ENCODE data around the gene DEGS2. TPM values are rescaled to one million over a fixed set of nuclear protein-coding genes. Genes with fewer than 3 reads are reported as not detected.

Gene DEGS2
- total and polyA plus RNA-seq, 4 donors = 3.6 to 7.4 (median 5.7) TPM

DNA sequence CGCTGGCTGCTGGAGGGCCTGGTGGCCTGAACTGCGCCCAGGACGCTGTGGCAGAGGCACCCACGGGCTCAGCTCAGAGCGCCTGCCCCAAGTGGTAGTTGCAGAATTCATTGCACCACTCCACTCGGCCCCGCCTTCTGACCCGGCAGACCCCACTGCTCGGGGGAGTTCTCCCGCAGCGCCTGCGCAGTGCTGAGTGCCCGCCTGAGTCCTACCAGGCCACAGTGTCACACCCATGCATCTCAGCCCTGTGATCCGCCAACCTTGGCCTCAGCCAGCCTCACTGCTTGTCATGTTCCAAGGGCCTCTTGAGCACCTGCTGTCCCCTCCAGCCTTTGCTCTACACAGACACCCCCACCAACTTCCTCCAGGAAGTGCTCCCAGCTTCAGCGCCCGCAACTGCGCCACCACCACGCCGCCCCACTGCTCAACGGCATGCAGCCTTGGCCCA is 12.2 kb downstream of the DEGS2 start:
- Histone ChIP-seq H3K4me1 (ENCODE audit: control insufficient read depth in 5 of 5, insufficient read depth in 5 of 5, low read length in 5 of 5) (peaks cover 0 to 30% (median 13%) of the 10 kb centered on the region in 5 donors), H3K4me3 (no peak overlapping the region), H3K27ac (ENCODE audit: low read depth in 1 of 2, low read length in 1 of 2) (peak overlapping the region in 1 of 2 donors; percentile 28), H3K9ac (ENCODE audit: insufficient read depth in 1 of 2, low read length in 2 of 2) (no peak overlapping the region), H3K9me3 (ENCODE audit: control insufficient read depth in 4 of 4, insufficient read depth in 3 of 4, low read length in 3 of 4) (no peaks in the 10 kb centered on the region), H3K27me3 (ENCODE audit: control insufficient read depth in 3 of 3, insufficient read depth in 3 of 3, low read length in 2 of 3) (no peaks in the 10 kb centered on the region), H3K36me3 (ENCODE audit: control insufficient read depth in 4 of 4, insufficient read depth in 4 of 4, low read length in 4 of 4) (peaks cover 0 to 13% (median 0%) of the 10 kb centered on the region in 4 donors)
- DNase-seq (no peak), ATAC-seq (ENCODE audit: insufficient read depth, low FRiP score) (no peak)
- TF ChIP-seq, protein P1, sequence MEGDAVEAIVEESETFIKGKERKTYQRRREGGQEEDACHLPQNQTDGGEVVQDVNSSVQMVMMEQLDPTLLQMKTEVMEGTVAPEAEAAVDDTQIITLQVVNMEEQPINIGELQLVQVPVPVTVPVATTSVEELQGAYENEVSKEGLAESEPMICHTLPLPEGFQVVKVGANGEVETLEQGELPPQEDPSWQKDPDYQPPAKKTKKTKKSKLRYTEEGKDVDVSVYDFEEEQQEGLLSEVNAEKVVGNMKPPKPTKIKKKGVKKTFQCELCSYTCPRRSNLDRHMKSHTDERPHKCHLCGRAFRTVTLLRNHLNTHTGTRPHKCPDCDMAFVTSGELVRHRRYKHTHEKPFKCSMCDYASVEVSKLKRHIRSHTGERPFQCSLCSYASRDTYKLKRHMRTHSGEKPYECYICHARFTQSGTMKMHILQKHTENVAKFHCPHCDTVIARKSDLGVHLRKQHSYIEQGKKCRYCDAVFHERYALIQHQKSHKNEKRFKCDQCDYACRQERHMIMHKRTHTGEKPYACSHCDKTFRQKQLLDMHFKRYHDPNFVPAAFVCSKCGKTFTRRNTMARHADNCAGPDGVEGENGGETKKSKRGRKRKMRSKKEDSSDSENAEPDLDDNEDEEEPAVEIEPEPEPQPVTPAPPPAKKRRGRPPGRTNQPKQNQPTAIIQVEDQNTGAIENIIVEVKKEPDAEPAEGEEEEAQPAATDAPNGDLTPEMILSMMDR (IDR thresholded peaks at IDR 0.05; ENCODE audit: control extremely low read depth, extremely low read depth) = no peak
- 19 to 46% methylated on average over 20 of the region's 20 CpGs for WGBS, 2 donors

- TF ChIP-seq, protein P1 (IDR thresholded peaks at IDR 0.05; ENCODE audit: control extremely low read depth, extremely low read depth) = no peak
- Histone ChIP-seq H3K36me3 (ENCODE audit: control insufficient read depth in 4 of 4, insufficient read depth in 4 of 4, low read length in 4 of 4) (peaks cover 0 to 13% (median under 1%) of the 10 kb centered on the region in 4 donors), H3K9me3 (ENCODE audit: control insufficient read depth in 4 of 4, insufficient read depth in 3 of 4, low read length in 3 of 4) (no peaks in the 10 kb centered on the region), H3K4me1 (ENCODE audit: control insufficient read depth in 5 of 5, insufficient read depth in 5 of 5, low read length in 5 of 5) (peaks cover 0 to 36% (median 19%) of the 10 kb centered on the region in 5 donors), H3K9ac (ENCODE audit: insufficient read depth in 1 of 2, low read length in 2 of 2) (no peak overlapping the region), H3K27me3 (ENCODE audit: control insufficient read depth in 3 of 3, insufficient read depth in 3 of 3, low read length in 2 of 3) (no peaks in the 10 kb centered on the region), H3K27ac (ENCODE audit: low read depth in 1 of 2, low read length in 1 of 2) (peak overlapping the region in 1 of 2 donors; percentile 3), H3K4me3 (no peak overlapping the region)
- no peak for ATAC-seq (ENCODE audit: insufficient read depth, low FRiP score)
- no peak for DNase-seq
- 76 to 77% methylated on average over 29 of the region's 29 CpGs for WGBS, 2 donors
Measured at GRCh38 chr14:100146531-100147091, 12.8 kb downstream of the DEGS2 start.

DNA sequence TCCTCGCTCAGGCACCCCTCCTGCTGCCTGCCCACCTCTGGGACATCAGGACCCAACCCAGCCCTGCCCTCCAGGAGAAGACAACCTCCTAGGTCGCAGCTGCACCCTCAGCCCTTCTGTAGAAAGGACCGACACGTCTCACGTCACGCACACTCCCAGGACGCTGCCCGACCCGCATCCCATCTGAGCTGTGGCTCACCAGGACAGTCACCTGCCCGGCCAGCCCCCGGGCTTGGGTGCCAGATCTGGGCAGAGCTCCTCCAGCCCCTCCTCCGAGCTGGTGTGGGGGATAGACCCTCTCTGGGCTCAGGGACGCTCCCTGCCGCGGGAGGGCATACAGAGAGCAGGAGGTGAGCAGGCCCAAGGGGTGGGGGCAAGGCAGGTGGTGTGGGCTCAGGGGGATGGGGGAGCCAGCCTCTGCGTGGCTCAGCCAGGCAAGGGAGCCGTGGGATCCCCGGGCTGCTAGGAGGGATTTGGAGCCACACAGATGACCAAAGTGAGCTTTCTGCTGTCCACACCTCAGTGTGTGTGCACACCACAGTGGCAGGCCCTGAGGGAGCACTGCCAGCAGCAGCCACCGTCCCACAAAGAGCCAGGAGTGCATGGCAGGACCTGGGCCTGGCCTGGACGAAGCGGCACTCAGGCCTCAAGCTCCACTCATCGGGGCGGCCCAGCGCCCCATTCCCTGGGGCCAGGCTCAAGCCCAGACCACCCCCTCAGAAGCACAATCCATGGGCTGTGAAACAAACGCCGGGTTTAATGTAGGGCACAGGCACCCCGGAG is 13.6 kb downstream of the DEGS2 start:
- peaks cover 0 to 17% (median 2%) of the 10 kb centered on the region in 4 donors for H3K36me3 ChIP-seq (ENCODE audit: control insufficient read depth in 4 of 4, insufficient read depth in 4 of 4, low read length in 4 of 4)
- DNase-seq (no peak), ATAC-seq (ENCODE audit: insufficient read depth, low FRiP score) (no peak)
- no peak overlapping the region for H3K9ac ChIP-seq (ENCODE audit: insufficient read depth in 1 of 2, low read length in 2 of 2)
- TF ChIP-seq, protein P1 (IDR thresholded peaks at IDR 0.05; ENCODE audit: control extremely low read depth, extremely low read depth) = no peak
- 89 to 94% methylated on average over 27 of the region's 27 CpGs for WGBS, 2 donors
- no peaks in the 10 kb centered on the region for H3K9me3 ChIP-seq (ENCODE audit: control insufficient read depth in 4 of 4, insufficient read depth in 3 of 4, low read length in 3 of 4)
- H3K4me1 ChIP-seq (ENCODE audit: control insufficient read depth in 5 of 5, insufficient read depth in 5 of 5, low read length in 5 of 5) = peaks cover 0 to 43% (median 27%) of the 10 kb centered on the region in 5 donors
- H3K4me3 ChIP-seq = no peak overlapping the region
- no peaks in the 10 kb centered on the region for H3K27me3 ChIP-seq (ENCODE audit: control insufficient read depth in 3 of 3, insufficient read depth in 3 of 3, low read length in 2 of 3)
- H3K27ac ChIP-seq (ENCODE audit: low read depth in 1 of 2, low read length in 1 of 2) = peak overlapping the region in 1 of 2 donors; percentile 70
